Measurements from ENCODE around the gene SDR42E1. TPM values are rescaled to one million over a fixed set of nuclear protein-coding genes. Genes with fewer than 3 reads are reported as not detected.

SDR42E1 gene
- total and polyA plus RNA-seq, 9 of the 15 experiments (the other 6 are each of a cell fraction or from before 2014, with no cell fraction given): 0.13 to 1.3 (median 0.42) TPM

DNA sequence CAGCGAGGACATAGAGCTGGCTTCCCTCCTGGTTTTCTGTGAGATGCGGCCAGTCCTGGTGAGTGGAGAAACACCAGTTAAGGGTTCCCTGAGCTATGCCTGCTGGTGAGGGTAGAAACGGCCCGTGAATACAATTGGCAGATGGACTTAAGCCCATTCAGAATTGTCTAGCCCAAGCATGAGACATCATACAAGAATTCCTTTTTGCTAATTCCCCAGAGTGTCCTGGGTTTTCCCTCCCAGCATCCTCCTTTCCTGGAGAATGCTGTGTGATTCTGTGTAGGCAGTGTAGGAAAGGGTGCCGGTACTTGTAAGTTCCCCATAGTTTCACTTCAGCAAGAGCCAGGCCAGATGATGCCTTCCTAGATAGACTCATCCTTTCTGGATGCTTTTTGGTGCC is 65.1 kb downstream of the SDR42E1 start (continued):
- TF ChIP-seq, protein P1, sequence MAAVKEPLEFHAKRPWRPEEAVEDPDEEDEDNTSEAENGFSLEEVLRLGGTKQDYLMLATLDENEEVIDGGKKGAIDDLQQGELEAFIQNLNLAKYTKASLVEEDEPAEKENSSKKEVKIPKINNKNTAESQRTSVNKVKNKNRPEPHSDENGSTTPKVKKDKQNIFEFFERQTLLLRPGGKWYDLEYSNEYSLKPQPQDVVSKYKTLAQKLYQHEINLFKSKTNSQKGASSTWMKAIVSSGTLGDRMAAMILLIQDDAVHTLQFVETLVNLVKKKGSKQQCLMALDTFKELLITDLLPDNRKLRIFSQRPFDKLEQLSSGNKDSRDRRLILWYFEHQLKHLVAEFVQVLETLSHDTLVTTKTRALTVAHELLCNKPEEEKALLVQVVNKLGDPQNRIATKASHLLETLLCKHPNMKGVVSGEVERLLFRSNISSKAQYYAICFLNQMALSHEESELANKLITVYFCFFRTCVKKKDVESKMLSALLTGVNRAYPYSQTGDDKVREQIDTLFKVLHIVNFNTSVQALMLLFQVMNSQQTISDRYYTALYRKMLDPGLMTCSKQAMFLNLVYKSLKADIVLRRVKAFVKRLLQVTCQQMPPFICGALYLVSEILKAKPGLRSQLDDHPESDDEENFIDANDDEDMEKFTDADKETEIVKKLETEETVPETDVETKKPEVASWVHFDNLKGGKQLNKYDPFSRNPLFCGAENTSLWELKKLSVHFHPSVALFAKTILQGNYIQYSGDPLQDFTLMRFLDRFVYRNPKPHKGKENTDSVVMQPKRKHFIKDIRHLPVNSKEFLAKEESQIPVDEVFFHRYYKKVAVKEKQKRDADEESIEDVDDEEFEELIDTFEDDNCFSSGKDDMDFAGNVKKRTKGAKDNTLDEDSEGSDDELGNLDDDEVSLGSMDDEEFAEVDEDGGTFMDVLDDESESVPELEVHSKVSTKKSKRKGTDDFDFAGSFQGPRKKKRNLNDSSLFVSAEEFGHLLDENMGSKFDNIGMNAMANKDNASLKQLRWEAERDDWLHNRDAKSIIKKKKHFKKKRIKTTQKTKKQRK (IDR thresholded peaks at IDR 0.05; ENCODE audit: borderline replicate concordance, low read depth, low read length): no peak

DNA sequence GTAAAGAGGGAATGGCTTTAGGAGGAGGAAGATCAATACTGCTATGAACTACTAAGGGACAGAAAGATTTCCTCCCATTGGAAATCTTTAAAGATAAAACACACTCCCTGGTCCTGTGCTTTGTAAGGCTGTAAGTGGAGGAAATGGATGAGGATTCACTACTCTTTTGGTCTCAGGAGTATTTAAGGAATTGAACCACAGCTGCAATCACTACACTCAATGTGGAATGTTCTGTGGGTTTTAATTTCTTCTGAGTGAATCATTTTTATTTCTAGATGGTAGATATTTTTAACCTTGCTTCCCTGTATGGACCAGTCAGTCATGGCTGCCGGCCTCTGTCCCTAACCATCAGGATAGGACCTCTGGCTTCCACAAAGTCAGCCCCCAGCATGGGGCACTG is 65.6 kb downstream of the SDR42E1 start:
- TF ChIP-seq MCM2 (IDR thresholded peaks at IDR 0.05; ENCODE audit: low read depth) (no peak), NR1H2 (CRISPR knock-in tag; IDR thresholded peaks at IDR 0.05) (no peak), SMARCA5 (IDR thresholded peaks at IDR 0.05) (no peak), ZNF584 (CRISPR knock-in tag; IDR thresholded peaks at IDR 0.05; ENCODE audit: low read depth) (no peak), SUPT5H (IDR thresholded peaks at IDR 0.05) (no peak), MBD2 (IDR thresholded peaks at IDR 0.05; ENCODE audit: borderline replicate concordance, low read depth) (no peak)
- TF ChIP-seq, protein P2, sequence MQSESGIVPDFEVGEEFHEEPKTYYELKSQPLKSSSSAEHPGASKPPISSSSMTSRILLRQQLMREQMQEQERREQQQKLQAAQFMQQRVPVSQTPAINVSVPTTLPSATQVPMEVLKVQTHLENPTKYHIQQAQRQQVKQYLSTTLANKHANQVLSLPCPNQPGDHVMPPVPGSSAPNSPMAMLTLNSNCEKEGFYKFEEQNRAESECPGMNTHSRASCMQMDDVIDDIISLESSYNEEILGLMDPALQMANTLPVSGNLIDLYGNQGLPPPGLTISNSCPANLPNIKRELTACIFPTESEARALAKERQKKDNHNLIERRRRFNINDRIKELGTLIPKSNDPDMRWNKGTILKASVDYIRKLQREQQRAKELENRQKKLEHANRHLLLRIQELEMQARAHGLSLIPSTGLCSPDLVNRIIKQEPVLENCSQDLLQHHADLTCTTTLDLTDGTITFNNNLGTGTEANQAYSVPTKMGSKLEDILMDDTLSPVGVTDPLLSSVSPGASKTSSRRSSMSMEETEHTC (IDR thresholded peaks at IDR 0.05): no peak
- no peaks in the 10 kb centered on the region for H3K36me3 ChIP-seq (ENCODE audit: control insufficient read depth, insufficient read depth, low read length)

More for the DNA sequence above, 65.6 kb downstream of the SDR42E1 start:
- H4K20me1 ChIP-seq (replicated peaks; ENCODE audit: control insufficient read depth, insufficient read depth, low read length): no peaks in the 10 kb centered on the region
- no peak for FAIRE-seq
- POLR2A ChIA-PET: no interaction called here
- H3K27ac ChIP-seq (ENCODE audit: extremely low read depth, low read depth, low read length): no peak overlapping the region
- no TSS peak for BruUV-seq (replicated peaks)
- H3K4me3 ChIP-seq: no peak overlapping the region
- no peak overlapping the region for H2AFZ ChIP-seq (ENCODE audit: low read depth, low read length)
- no peak overlapping the region for H3K9ac ChIP-seq (ENCODE audit: insufficient read depth in 1 of 2, low read depth in 2 of 2, low read length in 2 of 2)
- H3K4me2 ChIP-seq (ENCODE audit: insufficient read depth, low read length): no peak overlapping the region
- peaks cover 3 to 16% of the 10 kb centered on the region in 2 experiments; a peak in 2 of 5 replicates for H3K27me3 ChIP-seq (ENCODE audit: control insufficient read depth in 2 of 2, insufficient read depth in 2 of 2, low read length in 2 of 2)
- intact Hi-C loops (cut with micrococcal nuclease): no loop called here
- H3K9me1 ChIP-seq (ENCODE audit: control insufficient read depth, insufficient read depth, low read length): no peaks in the 10 kb centered on the region
- no peaks in the 10 kb centered on the region for H3K9me3 ChIP-seq (replicated peaks; ENCODE audit: control insufficient read depth, insufficient read depth, low read depth, low read length)
- H3K4me1 ChIP-seq (replicated peaks in 1 of 2; ENCODE audit: control insufficient read depth in 2 of 2, insufficient read depth in 2 of 2, low read length in 2 of 2): no peaks in the 10 kb centered on the region
- ATAC-seq: no peak
- DNase-seq (ENCODE audit: extremely low read depth in 1 of 4, low spot score in 3 of 4): no peak
- no peaks in the 10 kb centered on the region for H3K79me2 ChIP-seq (ENCODE audit: control insufficient read depth, insufficient read depth, low read length)
- 0% methylated on average over 1 of the region's 1 CpG for WGBS (ENCODE audit: insufficient coverage, low coverage, missing lambda C conversion rate)
- CTCF ChIA-PET (ENCODE audit: low intra/inter-chr PET ratio): interaction anchor here (0.6 kb wide), 1 partner anchor 45 kb away, joined by 5 read pairs; no protein-coding TSS in a partner anchor
- in situ Hi-C loops (cut with MboI): no loop called here
